OCI-LY3 (cell line): ENCODE data around the gene CHD6.

Experiments used
- CTCF ChIP-seq: fragments of 200-600, 300-600 bp; sonication (generic); IDR thresholded peaks from 2 replicates; pipeline ENCODE4 v1.5.1; 2014; ENCODE audit warnings: antibody characterized with exemption, low read length, low read depth
- EZH2phosphoT487 ChIP-seq: fragments of 200-600 bp; shearing (Covaris generic); IDR thresholded peaks from 2 replicates; pipeline ENCODE4 v1.6.1; 2018; ENCODE audit warnings: antibody characterized with exemption, mixed run types, low read depth

- no peak for TF ChIP-seq CTCF
- no peak for TF ChIP-seq EZH2phosphoT487
Measured at GRCh38 chr20:41594514-41595322, 23.5 kb downstream of the CHD6 start.
